ENCODE measurements around the gene LMX1B. TPM values are rescaled to one million over a fixed set of nuclear protein-coding genes. Genes with fewer than 3 reads are reported as not detected.
A peak's percentile ranks its signal among the peaks of the same experiment; 100 is the strongest.

Gene LMX1B
- total RNA-seq, 1 donor from 2014 or later, result 0.52 TPM

DNA sequence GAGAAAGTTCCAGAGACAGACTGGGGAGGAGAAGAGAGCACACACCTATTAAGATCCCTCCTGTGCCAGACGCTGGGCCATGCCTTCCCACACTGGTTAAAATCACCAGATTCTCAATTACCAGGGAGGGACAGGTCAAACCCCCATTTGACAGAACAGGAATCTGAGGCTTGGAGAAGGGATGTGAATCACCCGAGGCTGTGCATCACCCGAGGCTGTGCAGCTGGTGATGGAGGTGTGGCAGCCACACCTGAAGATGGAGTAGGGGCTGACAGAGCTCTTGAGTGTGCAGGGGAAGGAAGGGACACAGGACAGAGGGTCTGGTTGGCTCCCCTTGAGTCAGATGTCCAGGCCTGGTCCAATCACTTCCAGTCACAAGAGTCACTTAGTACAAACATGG, 70.6 kb downstream of the LMX1B start:
- TF ChIP-seq, protein P1, sequence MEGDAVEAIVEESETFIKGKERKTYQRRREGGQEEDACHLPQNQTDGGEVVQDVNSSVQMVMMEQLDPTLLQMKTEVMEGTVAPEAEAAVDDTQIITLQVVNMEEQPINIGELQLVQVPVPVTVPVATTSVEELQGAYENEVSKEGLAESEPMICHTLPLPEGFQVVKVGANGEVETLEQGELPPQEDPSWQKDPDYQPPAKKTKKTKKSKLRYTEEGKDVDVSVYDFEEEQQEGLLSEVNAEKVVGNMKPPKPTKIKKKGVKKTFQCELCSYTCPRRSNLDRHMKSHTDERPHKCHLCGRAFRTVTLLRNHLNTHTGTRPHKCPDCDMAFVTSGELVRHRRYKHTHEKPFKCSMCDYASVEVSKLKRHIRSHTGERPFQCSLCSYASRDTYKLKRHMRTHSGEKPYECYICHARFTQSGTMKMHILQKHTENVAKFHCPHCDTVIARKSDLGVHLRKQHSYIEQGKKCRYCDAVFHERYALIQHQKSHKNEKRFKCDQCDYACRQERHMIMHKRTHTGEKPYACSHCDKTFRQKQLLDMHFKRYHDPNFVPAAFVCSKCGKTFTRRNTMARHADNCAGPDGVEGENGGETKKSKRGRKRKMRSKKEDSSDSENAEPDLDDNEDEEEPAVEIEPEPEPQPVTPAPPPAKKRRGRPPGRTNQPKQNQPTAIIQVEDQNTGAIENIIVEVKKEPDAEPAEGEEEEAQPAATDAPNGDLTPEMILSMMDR (conservative IDR thresholded peaks at IDR 0.05; ENCODE audit: low read depth, low read length), result no peak
- H3K4me3 ChIP-seq (ENCODE audit: low read depth, low read length), result no peak overlapping the region
- DNase-seq (ENCODE audit: low read depth), result no peak

DNA sequence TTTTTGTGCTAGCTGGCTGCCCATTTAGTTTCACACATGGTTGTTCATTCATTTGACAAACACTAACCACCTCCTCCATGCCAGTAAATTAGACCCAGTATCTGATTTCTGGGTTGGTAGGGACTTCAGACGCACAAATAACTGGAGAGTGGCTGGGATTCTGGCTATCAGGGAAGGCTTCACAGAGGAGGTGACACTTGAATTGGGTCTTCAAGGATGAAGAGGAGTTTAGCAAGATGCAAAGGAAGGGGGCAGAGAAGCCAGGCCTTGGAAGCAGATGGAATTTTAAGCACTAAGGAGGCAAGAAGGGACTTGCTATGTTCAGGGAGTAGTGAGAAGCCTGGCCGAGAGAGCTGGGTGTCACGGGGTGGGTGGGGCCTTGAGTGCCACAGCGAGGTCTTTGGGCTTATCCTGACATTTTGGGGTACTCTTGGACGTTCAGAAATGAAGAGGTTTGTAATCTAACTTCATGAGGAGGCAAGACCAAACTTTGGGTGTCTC, 71.3 kb downstream of the LMX1B start:
- TF ChIP-seq, protein P1 (conservative IDR thresholded peaks at IDR 0.05; ENCODE audit: low read depth, low read length), result no peak
- DNase-seq (ENCODE audit: low read depth), result no peak
- H3K4me3 ChIP-seq (ENCODE audit: low read depth, low read length), result no peak overlapping the region

DNA sequence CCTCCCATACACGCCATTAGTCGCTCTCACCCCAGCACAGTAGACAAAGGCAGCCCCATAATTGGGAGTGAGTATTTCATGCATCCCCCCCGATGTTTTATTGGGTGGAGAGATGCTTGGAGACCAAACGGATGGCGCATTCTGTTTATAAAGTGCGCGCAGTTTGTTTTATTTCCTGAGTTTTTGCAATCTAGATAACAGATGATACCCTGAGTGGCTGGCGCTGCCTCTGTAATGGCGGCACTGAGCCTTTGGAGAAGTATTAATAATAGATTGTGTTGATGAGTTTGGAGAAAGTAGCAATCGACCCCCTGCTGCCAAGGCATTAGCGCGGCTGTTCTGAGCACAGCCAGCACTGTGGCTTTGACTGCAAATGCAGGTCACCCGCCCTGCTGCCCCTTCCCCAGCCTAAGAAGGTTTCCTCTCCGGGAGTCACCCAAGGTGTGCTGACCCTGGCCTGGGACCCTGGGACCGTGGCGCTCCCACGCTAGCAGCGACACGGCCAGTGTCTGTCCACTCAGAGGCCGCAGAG, 74.3 kb downstream of the LMX1B start:
- H3K4me3 ChIP-seq (ENCODE audit: low read depth, low read length), result no peak overlapping the region
- DNase-seq (ENCODE audit: low read depth), result no peak
- TF ChIP-seq, protein P1 (conservative IDR thresholded peaks at IDR 0.05; ENCODE audit: low read depth, low read length), result no peak

DNA sequence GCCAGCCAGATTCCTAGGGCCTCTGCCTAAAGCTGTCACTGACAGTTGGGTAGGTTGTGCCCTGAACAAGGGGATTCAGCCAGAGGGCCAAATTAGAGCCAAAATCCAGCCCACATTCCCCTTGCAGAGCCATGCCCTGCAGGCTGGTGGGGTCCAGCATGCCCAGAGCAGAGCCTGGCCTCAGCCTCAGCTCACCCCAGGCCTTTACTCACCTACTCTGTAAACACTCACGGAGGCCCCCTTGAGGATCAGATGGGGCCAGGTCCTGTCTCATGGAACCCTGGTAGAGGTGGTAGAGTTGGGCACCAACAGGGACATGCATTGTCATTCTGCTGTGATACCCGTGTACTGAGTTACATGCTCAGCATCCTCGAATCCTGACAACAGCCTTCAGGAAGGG, 74.9 kb downstream of the LMX1B start:
- TF ChIP-seq, protein P1 (conservative IDR thresholded peaks at IDR 0.05; ENCODE audit: low read depth, low read length), result no peak
- no peak for DNase-seq (ENCODE audit: low read depth)
- H3K4me3 ChIP-seq (ENCODE audit: low read depth, low read length), result no peak overlapping the region

DNA sequence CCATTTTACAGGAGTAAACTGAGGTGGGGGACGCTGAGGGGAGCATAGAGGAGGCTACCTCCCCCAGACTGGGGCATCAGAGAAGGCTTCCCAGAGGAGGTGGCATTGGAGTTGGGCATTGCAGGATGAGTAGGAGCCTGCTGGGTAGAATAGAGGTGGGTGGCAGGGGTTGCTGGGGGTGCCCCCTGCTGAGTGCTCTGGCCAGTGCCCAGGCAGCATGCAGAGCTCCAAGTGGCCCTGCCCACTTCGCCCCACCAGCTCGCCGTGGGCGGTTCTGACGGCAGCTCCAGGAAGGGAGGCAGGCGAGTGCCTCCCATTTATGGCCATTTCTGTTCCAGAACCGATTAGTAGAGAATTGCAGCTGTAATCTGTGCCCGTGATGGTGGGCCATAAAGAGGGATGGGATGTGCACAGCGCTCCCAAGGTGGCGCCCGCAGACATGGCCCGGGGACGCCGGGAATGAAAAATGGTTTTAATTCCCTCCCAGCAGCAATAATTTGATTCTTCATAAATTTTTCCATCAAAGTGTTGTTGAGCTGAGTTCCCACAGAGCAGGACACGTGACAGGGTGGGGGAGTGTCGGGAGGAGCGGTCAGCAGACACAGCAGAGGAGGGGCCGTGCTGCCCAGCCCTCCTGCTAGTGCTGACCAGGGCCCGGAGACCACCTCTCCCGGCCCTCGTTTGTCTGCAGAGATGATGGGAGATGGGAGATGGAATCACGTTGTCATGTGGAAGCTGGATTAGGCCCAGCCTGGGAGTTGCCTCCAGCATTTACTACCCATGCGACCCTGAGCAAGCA, 75.5 kb downstream of the LMX1B start:
- no peak overlapping the region for H3K4me3 ChIP-seq (ENCODE audit: low read depth, low read length)
- DNase-seq (ENCODE audit: low read depth), result no peak
- TF ChIP-seq, protein P1 (conservative IDR thresholded peaks at IDR 0.05; ENCODE audit: low read depth, low read length), result no peak

DNA sequence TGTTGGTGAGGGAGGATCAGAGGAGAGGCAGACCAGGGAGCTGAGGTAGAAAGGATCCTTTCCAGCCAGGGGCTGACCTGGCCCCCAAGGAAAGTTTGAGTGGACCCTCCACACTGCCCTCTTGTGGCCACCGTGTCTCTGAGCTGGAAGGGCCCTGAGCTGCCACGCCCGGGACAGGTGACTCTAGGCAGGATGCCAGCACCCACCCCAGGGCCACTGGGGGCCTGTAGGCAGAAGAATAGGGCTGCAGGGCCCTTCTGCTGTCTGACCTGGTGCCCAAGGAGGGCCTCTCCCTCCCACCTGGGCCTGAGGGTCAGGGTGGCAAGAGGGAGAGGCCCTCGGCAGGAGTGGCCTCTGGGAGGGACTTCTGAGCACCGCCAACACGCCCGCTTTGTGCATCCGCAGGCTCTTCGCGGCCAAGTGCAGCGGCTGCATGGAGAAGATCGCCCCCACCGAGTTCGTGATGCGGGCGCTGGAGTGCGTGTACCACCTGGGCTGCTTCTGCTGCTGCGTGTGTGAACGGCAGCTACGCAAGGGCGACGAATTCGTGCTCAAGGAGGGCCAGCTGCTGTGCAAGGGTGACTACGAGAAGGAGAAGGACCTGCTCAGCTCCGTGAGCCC, 76.8 kb downstream of the LMX1B start:
- no peak overlapping the region for H3K4me3 ChIP-seq (ENCODE audit: low read depth, low read length)
- DNase-seq (ENCODE audit: low read depth), result no peak

More for the DNA sequence above, 76.8 kb downstream of the LMX1B start:
- TF ChIP-seq, protein P1 (conservative IDR thresholded peaks at IDR 0.05; ENCODE audit: low read depth, low read length), result peak; percentile 72
